Prostate gland (tissue), 2 donors: Measurements from ENCODE around the gene TOX3. TPM values are rescaled to one million over a fixed set of nuclear protein-coding genes. Genes with fewer than 3 reads are reported as not detected.

ENCODE experiments used
- DNase-seq: peaks from one replicate; pipeline ENCODE4 v3.0.0-alpha.2; 2019; ENCODE audit warnings: low spot score
- H3K27ac ChIP-seq, 2 donors: fragments of 200-600 bp; sonication (generic); 2 replicates each; pipeline ENCODE4 v1.5.1; 2017 to 2019
- H3K27me3 ChIP-seq: fragments of 200-600 bp; sonication (generic); replicated peaks from 2 replicates; pipeline ENCODE4 v1.5.1; 2019; ENCODE audit not compliant: insufficient read depth
- H3K36me3 ChIP-seq, 2 donors: fragments of 200-600 bp; sonication (generic); 1 replicate in 1 of 2; 2 replicates in 1 of 2; pipeline versions ENCODE4 v1.5.1 to v1.8.1; 2017 to 2019
- H3K4me1 ChIP-seq: fragments of 200-600 bp; sonication (generic); replicated peaks from 2 replicates; pipeline ENCODE4 v1.5.1; 2019
- H3K4me3 ChIP-seq, 2 donors: fragments of 200-600 bp; sonication (generic); 2 replicates each; pipeline ENCODE4 v1.5.1; 2017 to 2019
- H3K9me3 ChIP-seq: fragments of 200-600 bp; sonication (generic); 2 replicates; pipeline ENCODE4 v1.5.1; 2017
- CTCF ChIP-seq, 4 experiments: fragments of 200-600 bp in 2 of 4; fragments of 450-650 bp in 2 of 4; sonication (generic) in 2 of 4; IDR thresholded peaks; 1 replicate in 3 of 4; 2 replicates in 1 of 4; pipeline ENCODE4 v1.5.1; 2016 to 2019; ENCODE audit warnings: antibody characterized with exemption in 4 of 4, mild to moderate bottlenecking in 2 of 4, moderate library complexity in 2 of 4
- POLR2A ChIP-seq: fragments of 450-650 bp; IDR thresholded peaks from one replicate; pipeline ENCODE4 v1.6.1; 2016; ENCODE audit warnings: antibody characterized with exemption, mild to moderate bottlenecking
- POLR2AphosphoS5 ChIP-seq: sonication (generic); formaldehyde crosslinking; IDR thresholded peaks from one replicate; pipeline ENCODE4 v1.6.1; 2017; ENCODE audit warnings: antibody characterized with exemption
- WGBS: methylation state at CpG from one replicate; pipeline ENCODE4 v1.1.5; 2018; 5-methylcytosine and 5-hydroxymethylcytosine counted together
- intact Hi-C: fragments of 100-400 bp; cut with DNase I; formaldehyde crosslinking; loops from one replicate; pipeline ENCODE4 v1.14.2; 2022
- total RNA-seq, 2 donors: library from RNA; depleted of rRNA; stranded (reverse); fragments of >200 nt; gene quantifications; one replicate each; pipeline ENCODE4 v1.1.0, GENCODE V29; 2016

TOX3 gene
- total RNA-seq, 2 donors from 2014 or later = 0.57 to 1.7 TPM

- no peak overlapping the region for H3K27ac ChIP-seq
- H3K4me3 ChIP-seq = no peak overlapping the region
- DNase-seq = no peak
- WGBS = 100% methylated on average over 1 of the region's 1 CpG
- no peaks in the 10 kb centered on the region for H3K4me1 ChIP-seq
- no peaks in the 10 kb centered on the region for H3K9me3 ChIP-seq
- intact Hi-C loops = no loop called here
- H3K36me3 ChIP-seq = no peaks in the 10 kb centered on the region
- no peak for TF ChIP-seq POLR2A
- no peaks in the 10 kb centered on the region for H3K27me3 ChIP-seq
Measured at GRCh38 chr16:52556083-52556482, 9.1 kb upstream of the TOX3 start.

GRCh38 chr16:52555572-52555971 is 8.6 kb upstream of the TOX3 start:
- intact Hi-C loops = no loop called here
- Histone ChIP-seq H3K27me3 (no peaks in the 10 kb centered on the region), H3K27ac (no peak overlapping the region), H3K9me3 (no peaks in the 10 kb centered on the region), H3K4me1 (no peaks in the 10 kb centered on the region), H3K36me3 (no peaks in the 10 kb centered on the region), H3K4me3 (no peak overlapping the region)
- TF ChIP-seq CTCF (IDR thresholded peaks at IDR 0.05) (no peak), POLR2A (no peak), POLR2AphosphoS5 (no peak)
- DNase-seq = no peak

GRCh38 chr16:52554334-52554733 is 7.4 kb upstream of the TOX3 start:
- intact Hi-C loops = no loop called here
- H3K27me3 ChIP-seq = no peaks in the 10 kb centered on the region

GRCh38 chr16:52553322-52553721 is 6.4 kb upstream of the TOX3 start:
- Histone ChIP-seq H3K36me3 (no peaks in the 10 kb centered on the region), H3K9me3 (no peaks in the 10 kb centered on the region), H3K27me3 (no peaks in the 10 kb centered on the region), H3K4me1 (no peaks in the 10 kb centered on the region), H3K4me3 (no peak overlapping the region), H3K27ac (no peak overlapping the region)
- WGBS = 86% methylated on average over 2 of the region's 2 CpGs
- intact Hi-C loops = no loop called here
- no peak for DNase-seq
- TF ChIP-seq POLR2A = no peak
- TF ChIP-seq POLR2AphosphoS5 = no peak

More at GRCh38 chr16:52554334-52554733, 7.4 kb upstream of the TOX3 start:
- Histone ChIP-seq H3K4me1 (no peaks in the 10 kb centered on the region), H3K9me3 (no peaks in the 10 kb centered on the region), H3K36me3 (no peaks in the 10 kb centered on the region), H3K27ac (no peak overlapping the region), H3K4me3 (no peak overlapping the region)
- WGBS = 83% methylated on average over 1 of the region's 1 CpG
- DNase-seq = no peak
- TF ChIP-seq CTCF (IDR thresholded peaks at IDR 0.05) (no peak), POLR2AphosphoS5 (no peak), POLR2A (no peak)

- Histone ChIP-seq H3K4me3 (no peak overlapping the region), H3K27ac (no peak overlapping the region), H3K4me1 (no peaks in the 10 kb centered on the region), H3K36me3 (no peaks in the 10 kb centered on the region), H3K9me3 (no peaks in the 10 kb centered on the region), H3K27me3 (no peaks in the 10 kb centered on the region)
- TF ChIP-seq POLR2AphosphoS5 (no peak), CTCF (IDR thresholded peaks at IDR 0.05) (no peak), POLR2A (no peak)
- 29% methylated on average over 5 of the region's 5 CpGs for WGBS
- no peak for DNase-seq
- intact Hi-C loops = no loop called here
Measured at GRCh38 chr16:52552643-52553042, 5.7 kb upstream of the TOX3 start.

- WGBS = 45% methylated on average over 11 of the region's 11 CpGs
- TF ChIP-seq POLR2A (no peak), CTCF (IDR thresholded peaks at IDR 0.05) (no peak), POLR2AphosphoS5 (no peak)
- H3K9me3 ChIP-seq = no peaks in the 10 kb centered on the region
- no peaks in the 10 kb centered on the region for H3K27me3 ChIP-seq
- intact Hi-C loops = no loop called here
- DNase-seq = no peak
- no peaks in the 10 kb centered on the region for H3K36me3 ChIP-seq
- no peak overlapping the region for H3K4me3 ChIP-seq
- no peaks in the 10 kb centered on the region for H3K4me1 ChIP-seq
- no peak overlapping the region for H3K27ac ChIP-seq
Measured at GRCh38 chr16:52549011-52549692, 2.2 kb upstream of the TOX3 start.
